ENCODE data around the gene JAK1.

The JAK1 gene

DNA sequence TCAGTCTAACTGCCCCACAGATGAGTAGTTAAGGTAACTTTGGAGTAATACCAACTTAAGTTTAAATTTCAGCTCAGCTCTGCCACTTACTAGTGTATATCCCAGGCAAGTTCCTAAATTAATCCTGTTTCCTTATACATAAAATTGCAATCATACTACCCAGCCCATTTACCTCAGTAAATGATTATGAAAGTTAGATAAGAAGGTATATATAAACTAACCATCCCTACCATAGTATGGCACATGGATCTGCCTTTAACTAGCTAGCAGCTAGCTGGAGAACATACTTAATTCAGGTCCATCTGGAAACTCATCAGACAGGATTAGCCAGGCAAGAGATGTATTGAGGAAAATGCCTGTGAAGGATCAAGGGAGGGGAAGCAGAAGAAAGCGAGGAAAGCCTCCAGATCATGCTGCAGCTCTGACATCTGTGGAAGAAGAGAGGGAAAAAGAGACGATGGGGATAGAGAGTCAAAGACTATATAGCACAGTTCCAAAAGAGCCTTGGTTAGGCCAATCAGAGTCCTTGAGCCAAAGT is 8.0 kb upstream of the JAK1 start:
- no peaks in the 10 kb centered on the region for H3K9me2 ChIP-seq (replicated peaks; ENCODE audit: insufficient read depth, low read length)
- no peaks in the 10 kb centered on the region for H3K4me1 ChIP-seq (ENCODE audit: low read length)
- no peaks in the 10 kb centered on the region for H3K9me3 ChIP-seq (replicated peaks; ENCODE audit: insufficient read depth, low read length)
- no peaks in the 10 kb centered on the region for H3K36me3 ChIP-seq (replicated peaks; ENCODE audit: insufficient read depth, low read length)
- H2AFZ ChIP-seq (ENCODE audit: low read length) = no peak overlapping the region
- H3K9ac ChIP-seq (ENCODE audit: low read length) = no peak overlapping the region
- no peaks in the 10 kb centered on the region for H3F3A ChIP-seq (ENCODE audit: insufficient read depth, low read length)
- H3K4me2 ChIP-seq (ENCODE audit: low read depth, low read length) = no peak overlapping the region
- H3K27ac ChIP-seq (ENCODE audit: low read length) = no peak overlapping the region
- no peak for DNase-seq
- TF ChIP-seq, protein P1, sequence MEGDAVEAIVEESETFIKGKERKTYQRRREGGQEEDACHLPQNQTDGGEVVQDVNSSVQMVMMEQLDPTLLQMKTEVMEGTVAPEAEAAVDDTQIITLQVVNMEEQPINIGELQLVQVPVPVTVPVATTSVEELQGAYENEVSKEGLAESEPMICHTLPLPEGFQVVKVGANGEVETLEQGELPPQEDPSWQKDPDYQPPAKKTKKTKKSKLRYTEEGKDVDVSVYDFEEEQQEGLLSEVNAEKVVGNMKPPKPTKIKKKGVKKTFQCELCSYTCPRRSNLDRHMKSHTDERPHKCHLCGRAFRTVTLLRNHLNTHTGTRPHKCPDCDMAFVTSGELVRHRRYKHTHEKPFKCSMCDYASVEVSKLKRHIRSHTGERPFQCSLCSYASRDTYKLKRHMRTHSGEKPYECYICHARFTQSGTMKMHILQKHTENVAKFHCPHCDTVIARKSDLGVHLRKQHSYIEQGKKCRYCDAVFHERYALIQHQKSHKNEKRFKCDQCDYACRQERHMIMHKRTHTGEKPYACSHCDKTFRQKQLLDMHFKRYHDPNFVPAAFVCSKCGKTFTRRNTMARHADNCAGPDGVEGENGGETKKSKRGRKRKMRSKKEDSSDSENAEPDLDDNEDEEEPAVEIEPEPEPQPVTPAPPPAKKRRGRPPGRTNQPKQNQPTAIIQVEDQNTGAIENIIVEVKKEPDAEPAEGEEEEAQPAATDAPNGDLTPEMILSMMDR (IDR thresholded peaks at IDR 0.05; ENCODE audit: low read length) = no peak
- TF ChIP-seq EZH2 (optimal IDR thresholded peaks at IDR 0.05; ENCODE audit: low read depth, low read length) = no peak
- no peak for TF ChIP-seq EZH2phosphoT487 (IDR thresholded peaks at IDR 0.05; ENCODE audit: low read length)
- H3K27me3 ChIP-seq (replicated peaks; ENCODE audit: insufficient read depth, low read length) = no peaks in the 10 kb centered on the region
- no peaks in the 10 kb centered on the region for H3K79me2 ChIP-seq (ENCODE audit: low read length)
- no peak overlapping the region for H3K4me3 ChIP-seq (ENCODE audit: low read length)
- no peaks in the 10 kb centered on the region for H4K20me1 ChIP-seq (ENCODE audit: insufficient read depth, low read length)

- TF ChIP-seq EZH2phosphoT487 (IDR thresholded peaks at IDR 0.05; ENCODE audit: low read length) (no peak), EZH2 (optimal IDR thresholded peaks at IDR 0.05; ENCODE audit: low read depth, low read length) (no peak)
- TF ChIP-seq, protein P1 (IDR thresholded peaks at IDR 0.05; ENCODE audit: low read length) = no peak
These were observed 6.8 kb upstream of the JAK1 start for GRCh38 chr1:64973061-64973647.

GRCh38 chr1:64969305-64970046 is 3.1 kb upstream of the JAK1 start:
- H3K27ac ChIP-seq (ENCODE audit: low read length) = no peak overlapping the region
- H3K36me3 ChIP-seq (replicated peaks; ENCODE audit: insufficient read depth, low read length) = no peaks in the 10 kb centered on the region
- DNase-seq = no peak
- no peak overlapping the region for H2AFZ ChIP-seq (ENCODE audit: low read length)
- H3K4me2 ChIP-seq (ENCODE audit: low read depth, low read length) = no peak overlapping the region
- no peak overlapping the region for H3K4me3 ChIP-seq (ENCODE audit: low read length)
- no peak for TF ChIP-seq EZH2 (optimal IDR thresholded peaks at IDR 0.05; ENCODE audit: low read depth, low read length)
- no peak for TF ChIP-seq EZH2phosphoT487 (IDR thresholded peaks at IDR 0.05; ENCODE audit: low read length)
- TF ChIP-seq, protein P1 (IDR thresholded peaks at IDR 0.05; ENCODE audit: low read length) = no peak
- H3K79me2 ChIP-seq (ENCODE audit: low read length) = peaks cover 16% of the 10 kb centered on the region
- no peaks in the 10 kb centered on the region for H3K9me2 ChIP-seq (replicated peaks; ENCODE audit: insufficient read depth, low read length)
- no peaks in the 10 kb centered on the region for H4K20me1 ChIP-seq (ENCODE audit: insufficient read depth, low read length)
- H3K9ac ChIP-seq (ENCODE audit: low read length) = no peak overlapping the region
- peaks cover 19% of the 10 kb centered on the region for H3F3A ChIP-seq (ENCODE audit: insufficient read depth, low read length)
- peaks cover 12% of the 10 kb centered on the region for H3K4me1 ChIP-seq (ENCODE audit: low read length)
- H3K9me3 ChIP-seq (replicated peaks; ENCODE audit: insufficient read depth, low read length) = no peaks in the 10 kb centered on the region
- H3K27me3 ChIP-seq (replicated peaks; ENCODE audit: insufficient read depth, low read length) = no peaks in the 10 kb centered on the region

More at GRCh38 chr1:64973061-64973647, 6.8 kb upstream of the JAK1 start:
- Histone ChIP-seq H3K79me2 (ENCODE audit: low read length) (no peaks in the 10 kb centered on the region), H3K4me3 (ENCODE audit: low read length) (no peak overlapping the region), H3K4me1 (ENCODE audit: low read length) (peaks cover 3% of the 10 kb centered on the region), H3K9me2 (replicated peaks; ENCODE audit: insufficient read depth, low read length) (no peaks in the 10 kb centered on the region), H4K20me1 (ENCODE audit: insufficient read depth, low read length) (no peaks in the 10 kb centered on the region), H2AFZ (ENCODE audit: low read length) (no peak overlapping the region), H3K36me3 (replicated peaks; ENCODE audit: insufficient read depth, low read length) (no peaks in the 10 kb centered on the region), H3F3A (ENCODE audit: insufficient read depth, low read length) (peaks cover 2% of the 10 kb centered on the region; the same call in 1 of the 2 replicates), H3K9ac (ENCODE audit: low read length) (no peak overlapping the region), H3K4me2 (ENCODE audit: low read depth, low read length) (no peak overlapping the region), H3K9me3 (replicated peaks; ENCODE audit: insufficient read depth, low read length) (no peaks in the 10 kb centered on the region), H3K27ac (ENCODE audit: low read length) (no peak overlapping the region), H3K27me3 (replicated peaks; ENCODE audit: insufficient read depth, low read length) (no peaks in the 10 kb centered on the region)
- DNase-seq = no peak

All from MM.1S (cell line).